Transverse colon (tissue), 3 donors: Measurements from ENCODE around the gene TICAM1.

Experiments
- POLR2A ChIP-seq: fragments of 450-650 bp; IDR thresholded peaks from one replicate; pipeline ENCODE4 v1.6.1; 2016; ENCODE audit warnings: antibody characterized with exemption, mild to moderate bottlenecking, moderate library complexity
- POLR2AphosphoS5 ChIP-seq, 3 donors: sonication (generic); formaldehyde crosslinking; IDR thresholded peaks; one replicate each; pipeline ENCODE4 v1.6.1; 2016; ENCODE audit warnings: antibody characterized with exemption in 3 of 3

DNA sequence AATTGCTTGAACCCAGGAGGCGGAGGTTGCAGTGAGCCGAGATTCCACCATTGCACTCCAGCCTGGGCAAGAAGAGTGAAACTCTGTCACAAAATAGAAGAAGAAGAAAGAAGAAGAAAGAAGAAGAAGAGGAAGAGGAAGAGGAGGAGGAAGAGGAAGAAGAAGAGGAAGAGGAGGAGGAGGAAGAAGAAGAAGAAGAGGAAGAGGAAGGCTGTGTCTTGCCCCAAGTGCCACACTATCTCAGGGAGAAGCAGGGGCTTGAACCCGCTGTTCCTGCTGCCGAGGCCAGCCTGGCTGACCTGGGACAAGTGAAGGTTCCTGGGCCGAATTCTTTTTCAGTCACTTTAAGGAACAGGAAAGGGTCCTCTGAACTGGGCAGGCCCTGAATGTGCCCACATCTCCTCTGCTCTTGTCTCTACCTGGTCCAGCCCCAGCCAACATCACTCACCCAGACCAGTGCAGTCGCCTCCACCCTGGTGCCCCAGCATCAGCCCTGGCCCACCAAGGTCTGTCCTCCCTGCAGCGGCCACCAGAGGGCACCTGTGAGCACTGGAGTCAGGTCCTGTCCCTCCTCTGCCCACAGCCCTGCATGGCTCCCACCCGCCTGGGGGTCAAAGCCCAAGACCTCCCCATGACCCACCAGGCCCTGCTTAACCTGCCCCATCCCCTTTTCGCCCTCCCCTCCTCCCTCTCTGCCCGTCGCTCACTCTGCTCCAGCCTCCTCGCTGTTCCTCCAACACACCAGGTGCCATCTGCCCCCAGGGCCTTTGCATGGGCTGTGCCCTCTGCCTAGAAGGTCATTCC, 20.0 kb downstream of the TICAM1 start:
- TF ChIP-seq POLR2AphosphoS5 (IDR thresholded peaks at IDR 0.05) (no peak), POLR2A (no peak)
